Thyroid gland (tissue), 4 donors: ENCODE results near the gene TNFAIP8L2. TPM values are rescaled to one million over a fixed set of nuclear protein-coding genes. Genes with fewer than 3 reads are reported as not detected.

ENCODE experiments used
- total RNA-seq, 4 donors: library from RNA; depleted of rRNA; stranded (reverse); fragments of >200 nt; gene quantifications; one replicate each; pipeline ENCODE4 v1.2.3, GENCODE V29; 2016

Gene TNFAIP8L2
- total RNA-seq, 4 donors from 2014 or later = 2.2 to 4.2 (median 2.4) TPM

Other genes starting within 250 kb of the TNFAIP8L2 start
- 10 to 100 TPM; 35.4 to 59.9 (median 44.8) TPM for gene SETDB1, start 230.3 kb upstream of the TNFAIP8L2 start, total RNA-seq
- 100 to 1,000 TPM; 158 to 183 (median 171) TPM for gene CERS2, start 181.8 kb upstream of the TNFAIP8L2 start, total RNA-seq
- 10 to 100 TPM in 2 of 4 donors, 1 to 10 TPM in 2; 5.8 to 14.9 (median 10.0) TPM for gene ANXA9, start 174.4 kb upstream of the TNFAIP8L2 start, total RNA-seq
- gene MINDY1, start 149.7 kb upstream of the TNFAIP8L2 start, total RNA-seq = 100 to 1,000 TPM in 1 of 4 donors, 10 to 100 TPM in 3; 50.9 to 103 (median 90.4) TPM
- 10 to 100 TPM; 66.0 to 79.0 (median 76.3) TPM for gene PRUNE1, start 148.2 kb upstream of the TNFAIP8L2 start, total RNA-seq
- 10 to 100 TPM in 1 of 4 donors, 1 to 10 TPM in 3; 4.0 to 16.8 (median 5.0) TPM for gene BNIPL, start 120.1 kb upstream of the TNFAIP8L2 start, total RNA-seq
- gene C1orf56, start 108.9 kb upstream of the TNFAIP8L2 start, total RNA-seq = 10 to 100 TPM in 3 of 4 donors, 1 to 10 TPM in 1; 7.8 to 22.6 (median 14.8) TPM
- 10 to 100 TPM; 64.9 to 95.3 (median 82.2) TPM for gene CDC42SE1, start 97.0 kb upstream of the TNFAIP8L2 start, total RNA-seq
- 1 to 10 TPM in 2 of 4 donors, under 1 TPM in 2; 0.46 to 1.6 (median 1.2) TPM for gene MLLT11, start 96.3 kb upstream of the TNFAIP8L2 start, total RNA-seq
- 10 to 100 TPM; 14.9 to 22.2 (median 18.3) TPM for gene GABPB2, start 85.9 kb upstream of the TNFAIP8L2 start, total RNA-seq
- gene SEMA6C, start 10.0 kb upstream of the TNFAIP8L2 start, total RNA-seq = 1 to 10 TPM; 2.5 to 5.9 (median 3.4) TPM
- gene LYSMD1, start 9.3 kb downstream of the TNFAIP8L2 start, total RNA-seq = 10 to 100 TPM; 13.4 to 19.7 (median 15.7) TPM
- gene SCNM1, start 9.5 kb downstream of the TNFAIP8L2 start, total RNA-seq = 10 to 100 TPM; 13.2 to 44.5 (median 24.5) TPM
- gene TMOD4, start 19.3 kb downstream of the TNFAIP8L2 start, total RNA-seq = not detected
- 10 to 100 TPM; 36.9 to 47.5 (median 39.9) TPM for gene VPS72, start 33.5 kb downstream of the TNFAIP8L2 start, total RNA-seq
- 10 to 100 TPM; 53.4 to 74.5 (median 57.8) TPM for gene PIP5K1A, start 41.9 kb downstream of the TNFAIP8L2 start, total RNA-seq
- gene PSMD4, start 98.1 kb downstream of the TNFAIP8L2 start, total RNA-seq = 100 to 1,000 TPM in 2 of 4 donors, 10 to 100 TPM in 2; 77.1 to 110 (median 96.5) TPM
- gene ZNF687, start 125.7 kb downstream of the TNFAIP8L2 start, total RNA-seq = 10 to 100 TPM; 24.2 to 38.0 (median 33.7) TPM
- gene PI4KB, start 170.8 kb downstream of the TNFAIP8L2 start, total RNA-seq = 100 to 1,000 TPM in 3 of 4 donors, 10 to 100 TPM in 1; 93.1 to 110 (median 107) TPM
- gene RFX5, start 190.6 kb downstream of the TNFAIP8L2 start, total RNA-seq = 10 to 100 TPM; 36.0 to 69.9 (median 58.4) TPM
- 100 to 1,000 TPM; 151 to 513 (median 310) TPM for gene SELENBP1, start 216.1 kb downstream of the TNFAIP8L2 start, total RNA-seq
- gene PSMB4, start 242.9 kb downstream of the TNFAIP8L2 start, total RNA-seq = 100 to 1,000 TPM; 154 to 283 (median 226) TPM